CD14-positive monocyte (primary cell): ENCODE results near the gene CABP1. TPM values are rescaled to one million over a fixed set of nuclear protein-coding genes. Genes with fewer than 3 reads are reported as not detected.

ENCODE experiments used
- DNase-seq, 3 donors: peaks; one replicate each; pipeline ENCODE4 v3.0.0-alpha.2; 2011 to 2022
- H2AFZ ChIP-seq: 2 replicates; pipeline ENCODE4 v1.6.0; 2012; ENCODE audit warnings: mild to moderate bottlenecking, low read depth, low read length, inconsistent platforms; ENCODE audit not compliant: insufficient read depth, poor library complexity, severe bottlenecking
- H3K27ac ChIP-seq, 2 donors: 1 replicate in 1 of 2; 2 replicates in 1 of 2; pipeline ENCODE4 v1.5.1; 2012 to 2013; ENCODE audit warnings: low read length in 2 of 2, control low read depth in 1 of 2, inconsistent platforms in 1 of 2, low read depth in 1 of 2, mild to moderate bottlenecking in 1 of 2
- H3K27me3 ChIP-seq, 2 donors: one replicate each; pipeline versions ENCODE4 v1.6.0 to v1.6.1; 2011 to 2013; ENCODE audit warnings: low read length in 2 of 2; ENCODE audit not compliant: control insufficient read depth in 2 of 2, insufficient read depth in 2 of 2
- H3K36me3 ChIP-seq, 2 donors: replicated peaks in 1 of 2; 1 replicate in 1 of 2; 2 replicates in 1 of 2; pipeline versions ENCODE4 v1.5.1 to v1.6.1; 2012 to 2013; ENCODE audit warnings: low read length in 2 of 2, control low read depth in 1 of 2, inconsistent platforms in 1 of 2, mild to moderate bottlenecking in 1 of 2; ENCODE audit not compliant: insufficient read depth in 2 of 2, control insufficient read depth in 1 of 2
- H3K4me1 ChIP-seq, 2 donors: 1 replicate in 1 of 2; 2 replicates in 1 of 2; pipeline versions ENCODE4 v1.5.1 to v1.6.1; 2012 to 2013; ENCODE audit warnings: low read length in 2 of 2, control low read depth in 1 of 2, inconsistent platforms in 1 of 2, mild to moderate bottlenecking in 1 of 2, moderate library complexity in 1 of 2; ENCODE audit not compliant: insufficient read depth in 2 of 2, control insufficient read depth in 1 of 2
- H3K4me2 ChIP-seq: replicated peaks from 2 replicates; pipeline ENCODE3; 2012; ENCODE audit warnings: low read length, moderate library complexity, mild to moderate bottlenecking; ENCODE audit not compliant: poor library complexity, severe bottlenecking; ENCODE audit errors: extremely low read depth
- H3K4me3 ChIP-seq, 3 experiments: fragments of 200-600 bp in 1 of 3; sonication (generic) in 1 of 3; replicated peaks in 1 of 3; 1 replicate in 2 of 3; 2 replicates in 1 of 3; pipeline ENCODE4 v1.5.1; 2011 to 2013; ENCODE audit warnings: low read length in 3 of 3, mild to moderate bottlenecking in 3 of 3, control low read depth in 2 of 3, low read depth in 2 of 3, inconsistent platforms in 1 of 3, moderate library complexity in 1 of 3
- H3K79me2 ChIP-seq: 2 replicates; pipeline ENCODE4 v1.6.0; 2012; ENCODE audit warnings: mild to moderate bottlenecking, control low read depth, inconsistent platforms, low read length, moderate library complexity; ENCODE audit not compliant: insufficient read depth
- H3K9ac ChIP-seq: 2 replicates; pipeline ENCODE4 v1.6.0; 2017; ENCODE audit warnings: low read length, mild to moderate bottlenecking; ENCODE audit not compliant: insufficient read depth, poor library complexity, severe bottlenecking
- H3K9me3 ChIP-seq, 2 donors: replicated peaks in 1 of 2; 1 replicate in 1 of 2; 2 replicates in 1 of 2; pipeline versions ENCODE4 v1.5.1 to v1.6.1; 2012 to 2013; ENCODE audit warnings: low read length in 2 of 2, control low read depth in 1 of 2; ENCODE audit not compliant: control insufficient read depth in 1 of 2, insufficient read depth in 1 of 2
- H4K20me1 ChIP-seq: 2 replicates; pipeline ENCODE4 v1.6.0; 2012; ENCODE audit warnings: mild to moderate bottlenecking, low read length, control low read depth, moderate library complexity; ENCODE audit not compliant: insufficient read depth
- H3K27ac Mint-ChIP-seq, 7 donors: one replicate each; pipeline ENCODE4 v1.8.0; 2020; ENCODE audit warnings: mild to moderate bottlenecking in 7 of 7, mixed read lengths in 7 of 7, moderate library complexity in 6 of 7, inconsistent platforms in 2 of 7
- H3K27me3 Mint-ChIP-seq, 3 donors: one replicate each; pipeline ENCODE4 v1.8.0; 2021 to 2022; ENCODE audit warnings: low read depth in 3 of 3, mild to moderate bottlenecking in 3 of 3, mixed read lengths in 3 of 3, moderate library complexity in 3 of 3, inconsistent platforms in 1 of 3
- H3K36me3 Mint-ChIP-seq, 2 donors: one replicate each; pipeline ENCODE4 v1.8.0; 2020; ENCODE audit warnings: mixed read lengths in 2 of 2, inconsistent platforms in 1 of 2, mild to moderate bottlenecking in 1 of 2
- H3K4me1 Mint-ChIP-seq: one replicate; pipeline ENCODE4 v1.8.0; 2020; ENCODE audit warnings: mild to moderate bottlenecking, mixed read lengths
- H3K4me3 Mint-ChIP-seq, 2 donors: one replicate each; pipeline ENCODE4 v1.8.0; 2020; ENCODE audit warnings: mild to moderate bottlenecking in 2 of 2, mixed read lengths in 2 of 2, moderate library complexity in 1 of 2
- H3K9me3 Mint-ChIP-seq, 7 donors: one replicate each; pipeline ENCODE4 v1.8.0; 2020 to 2022; ENCODE audit warnings: mixed read lengths in 7 of 7, mild to moderate bottlenecking in 6 of 7, moderate library complexity in 6 of 7, inconsistent platforms in 2 of 7
- CTCF ChIP-seq: fragments of 200-600 bp; IDR thresholded peaks from one replicate; pipeline ENCODE4 v1.8.0; 2022; ENCODE audit warnings: antibody characterized with exemption, mild to moderate bottlenecking
- WGBS: methylation state at CpG from one replicate; pipeline ENCODE4 v1.1.5; 2013; ENCODE audit warnings: missing lambda C conversion rate; ENCODE audit not compliant: insufficient coverage; 5-methylcytosine and 5-hydroxymethylcytosine counted together
- intact Hi-C, 2 donors: fragments of 100-400 bp; cut with micrococcal nuclease; formaldehyde crosslinking; loops; one replicate each; pipeline versions ENCODE4 v1.15.0 to v1.15.1; 2023
- polyA plus RNA-seq, 3 donors: library from polyadenylated mRNA; depleted of rRNA in 1 of 3; unstranded in 2 of 3; stranded (reverse) in 1 of 3; fragments of 300-500 nt in 2 of 3; fragments of >200 nt in 1 of 3; fragmentation: Illumina TruSeq in 2 of 3; gene quantifications; 1 replicate in 2 of 3; 2 replicates in 1 of 3; pipeline ENCODE4 v1.2.3, GENCODE V29; 2012 to 2021

Gene CABP1
- polyA plus RNA-seq, 3 donors: 0.19 to 0.43 TPM; not detected in 1

DNA sequence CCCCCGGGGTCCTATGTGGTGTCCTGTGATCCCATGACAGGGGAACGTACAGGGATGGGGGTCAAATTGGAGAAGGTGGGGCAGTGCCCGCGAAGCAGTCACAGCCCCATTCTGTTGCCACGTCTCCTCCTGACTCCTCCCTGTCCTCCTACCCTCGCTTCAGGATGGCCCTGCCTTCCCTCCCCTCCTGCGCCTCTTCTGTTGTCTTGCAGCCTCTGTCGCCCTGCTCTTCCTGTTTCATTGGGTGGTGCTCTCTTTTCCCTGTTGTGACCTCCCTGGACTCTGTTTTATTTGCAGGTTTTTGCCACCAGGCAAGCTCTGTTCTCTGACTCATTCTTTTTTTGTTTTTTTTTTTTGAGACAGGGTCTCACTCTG is 18.7 kb downstream of the CABP1 start:
- H3K4me1 Mint-ChIP-seq: peaks cover 22% of the 10 kb centered on the region
- H3K27ac ChIP-seq: no peak overlapping the region

DNA sequence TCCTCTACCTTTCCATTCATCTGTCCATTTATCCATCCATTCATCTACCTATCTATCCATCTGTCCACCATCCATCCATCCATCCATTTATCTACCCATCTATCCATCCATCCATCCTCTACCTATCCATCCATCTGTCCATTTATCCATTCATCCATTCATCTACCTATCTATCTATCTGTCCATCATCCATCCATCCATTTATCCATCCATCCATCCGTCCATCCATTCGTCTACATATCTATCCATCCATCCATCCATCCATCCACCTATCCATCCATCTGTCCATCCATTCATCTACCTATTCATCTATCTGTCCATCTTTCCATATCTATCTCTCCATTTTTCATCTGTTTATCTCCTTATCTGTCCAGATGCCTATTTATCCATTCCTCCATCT is 21.0 kb downstream of the CABP1 start:
- no peaks in the 10 kb centered on the region for H3K9me3 Mint-ChIP-seq
- no peaks in the 10 kb centered on the region for H4K20me1 ChIP-seq
- H3K79me2 ChIP-seq: no peaks in the 10 kb centered on the region
- no peak overlapping the region for H3K4me3 Mint-ChIP-seq
- no peak for TF ChIP-seq CTCF
- no peak overlapping the region for H3K27ac ChIP-seq
- H2AFZ ChIP-seq: no peak overlapping the region
- H3K4me1 Mint-ChIP-seq: peaks cover 12% of the 10 kb centered on the region
- no peaks in the 10 kb centered on the region for H3K27me3 ChIP-seq
- 76% methylated on average over 2 of the region's 2 CpGs for WGBS
- no peak overlapping the region for H3K9ac ChIP-seq
- no peak overlapping the region for H3K27ac Mint-ChIP-seq
- H3K36me3 ChIP-seq: no peaks in the 10 kb centered on the region
- H3K4me1 ChIP-seq: peaks cover 13 to 19% of the 10 kb centered on the region in 2 donors
- no peak for DNase-seq
- intact Hi-C loops: no loop called here
- no peak overlapping the region for H3K4me2 ChIP-seq
- no peak overlapping the region for H3K4me3 ChIP-seq
- H3K9me3 ChIP-seq: no peaks in the 10 kb centered on the region
- H3K36me3 Mint-ChIP-seq: no peaks in the 10 kb centered on the region
- peaks cover 0 to 7% (median 3%) of the 10 kb centered on the region in 3 donors for H3K27me3 Mint-ChIP-seq

More for the DNA sequence above, 18.7 kb downstream of the CABP1 start:
- Mint-ChIP-seq H3K9me3 (no peaks in the 10 kb centered on the region), H3K27me3 (peaks cover 0 to 5% (median 2%) of the 10 kb centered on the region in 3 donors), H3K27ac (peak overlapping the region in 1 of 7 donors; percentile 18), H3K36me3 (no peaks in the 10 kb centered on the region), H3K4me3 (peak overlapping the region in 1 of 2 donors; percentile 42)
- Histone ChIP-seq H3K36me3 (no peaks in the 10 kb centered on the region), H4K20me1 (no peaks in the 10 kb centered on the region), H3K4me2 (no peak overlapping the region), H3K27me3 (no peaks in the 10 kb centered on the region), H2AFZ (peak overlapping the region; percentile 12), H3K9ac (no peak overlapping the region), H3K9me3 (no peaks in the 10 kb centered on the region), H3K4me3 (no peak overlapping the region), H3K79me2 (no peaks in the 10 kb centered on the region), H3K4me1 (peaks cover 20 to 28% of the 10 kb centered on the region in 2 donors)
- no peak for TF ChIP-seq CTCF
- intact Hi-C loops: no loop called here
- whole genome bisulfite sequencing: 47% methylated on average over 5 of the region's 8 CpGs
- no peak for DNase-seq
